HG03558 (cell line): ENCODE results near the gene GPATCH11.

Experiments
- ATAC-seq: cut with Tn5 transposase; IDR thresholded peaks from one replicate; pipeline ENCODE4 v1.9.1; 2021; ENCODE audit warnings: moderate number of reproducible peaks; ENCODE audit not compliant: unreplicated experiment; ENCODE audit errors: extremely low read depth

Gene GPATCH11

DNA sequence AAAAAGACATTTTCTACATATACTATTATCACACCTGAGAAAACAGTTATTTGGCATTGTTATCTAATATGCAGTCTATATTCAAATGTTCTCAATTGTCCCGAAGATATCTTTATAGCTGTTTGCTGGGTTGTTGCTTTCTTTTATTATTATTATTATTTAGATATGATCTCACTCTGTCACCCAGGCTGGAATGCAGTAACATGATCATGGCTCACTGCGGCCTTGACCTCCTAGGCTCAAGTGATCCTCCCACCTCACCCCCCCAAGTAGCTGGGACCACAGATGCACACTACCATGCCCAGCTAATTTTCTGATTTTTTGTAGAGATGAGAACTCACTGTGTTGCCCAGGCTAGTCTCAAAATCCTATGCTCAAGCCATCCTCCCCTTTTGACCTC lies 19.9 kb downstream of the GPATCH11 start:
- ATAC-seq: no peak

DNA sequence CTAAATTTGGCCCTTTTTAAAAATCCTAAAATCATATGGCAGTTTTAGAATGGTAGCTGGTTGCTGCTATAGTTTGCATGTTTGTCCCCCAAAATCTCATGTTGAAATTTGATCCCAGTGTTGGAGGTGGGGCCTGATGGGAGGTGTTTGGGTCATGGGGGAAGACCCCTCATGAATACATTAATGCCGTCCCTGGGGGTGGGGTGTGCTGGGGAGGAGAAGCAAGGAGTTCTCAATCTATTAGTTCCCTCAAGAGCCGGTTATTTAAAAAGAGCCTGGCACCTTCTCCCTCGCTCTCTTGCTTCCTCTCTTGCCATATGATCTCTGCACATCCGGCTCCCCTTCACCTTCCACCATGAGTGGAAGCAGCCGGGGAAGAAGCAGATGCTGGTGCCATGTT lies 20.8 kb downstream of the GPATCH11 start:
- no peak for ATAC-seq

DNA sequence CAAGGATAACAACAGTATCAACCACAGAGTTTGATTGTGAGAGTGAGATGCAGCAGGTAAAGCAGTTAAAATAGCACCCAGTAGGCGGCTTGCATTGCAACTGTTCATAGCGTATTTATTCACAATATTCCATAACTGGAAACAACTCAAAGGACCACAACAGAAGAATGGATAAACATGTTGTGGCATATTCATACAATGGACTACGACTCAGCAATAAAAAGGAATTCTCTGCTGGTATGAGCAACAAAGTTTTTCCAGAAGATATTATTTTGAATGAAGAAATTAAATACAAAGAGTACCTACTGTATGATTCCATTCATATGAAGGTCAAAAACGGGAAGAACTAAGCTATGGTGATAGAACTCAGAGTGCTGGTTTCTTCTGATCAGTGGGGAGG lies 25.2 kb downstream of the GPATCH11 start:
- no peak for ATAC-seq

DNA sequence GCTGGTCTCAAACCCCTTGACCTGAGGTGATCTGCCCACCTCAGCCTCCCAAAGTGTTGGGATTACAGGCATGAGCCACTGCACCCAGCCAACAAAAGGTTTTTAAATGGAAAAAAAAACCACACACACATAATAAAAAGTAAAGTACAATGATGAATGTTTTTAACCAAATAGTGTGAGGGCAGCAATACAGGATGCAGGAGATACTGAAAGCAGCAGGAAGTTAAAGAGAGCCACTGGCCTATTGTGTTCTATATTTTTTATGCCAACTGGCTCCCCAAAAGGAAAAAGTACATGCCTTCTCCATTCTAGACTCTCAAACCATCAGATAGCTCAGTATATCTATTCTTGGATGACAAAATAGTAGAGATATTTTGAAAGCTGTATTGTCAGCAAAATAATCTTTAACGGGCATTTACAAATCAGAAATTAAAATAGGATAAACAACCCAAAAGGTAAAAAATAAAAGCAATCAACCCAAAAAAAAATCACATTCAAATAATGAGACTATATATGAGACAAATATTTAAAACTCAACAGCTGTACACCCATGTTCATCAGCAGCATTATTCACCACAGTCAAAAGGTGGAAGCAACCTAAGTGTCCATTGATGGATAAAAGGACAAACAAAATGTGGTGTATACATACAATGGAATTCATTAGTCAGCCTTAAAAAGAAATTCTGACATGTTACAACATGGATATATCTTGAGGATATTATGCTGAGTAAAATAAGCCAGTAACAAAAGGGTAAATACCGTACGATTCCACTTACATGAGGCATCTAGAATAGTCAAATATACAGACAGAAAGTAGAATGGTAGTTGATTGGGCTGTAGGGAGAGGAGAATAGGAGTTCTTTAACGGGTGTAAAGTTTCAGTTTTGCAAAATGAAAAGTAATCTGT lies 26.2 kb downstream of the GPATCH11 start:
- no peak for ATAC-seq

DNA sequence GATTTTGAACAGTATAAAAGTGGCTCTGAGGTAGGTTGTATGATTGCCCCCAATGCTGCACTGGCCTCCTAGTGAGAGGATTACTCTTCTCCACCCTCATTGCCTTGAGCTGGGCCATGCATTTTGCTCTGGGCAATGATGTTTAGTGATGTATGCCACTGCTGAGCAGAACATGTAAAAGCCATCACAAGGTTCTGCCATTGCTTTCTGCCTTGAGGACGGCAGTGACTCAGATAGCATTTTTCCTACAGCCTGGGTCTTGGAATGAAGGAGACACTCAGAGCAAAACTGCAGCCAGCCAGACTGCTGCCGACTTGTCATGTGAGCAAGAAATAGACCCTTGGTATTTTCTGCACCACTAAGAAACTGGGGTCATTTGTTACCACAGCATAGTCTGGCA lies 27.6 kb downstream of the GPATCH11 start:
- no peak for ATAC-seq

DNA sequence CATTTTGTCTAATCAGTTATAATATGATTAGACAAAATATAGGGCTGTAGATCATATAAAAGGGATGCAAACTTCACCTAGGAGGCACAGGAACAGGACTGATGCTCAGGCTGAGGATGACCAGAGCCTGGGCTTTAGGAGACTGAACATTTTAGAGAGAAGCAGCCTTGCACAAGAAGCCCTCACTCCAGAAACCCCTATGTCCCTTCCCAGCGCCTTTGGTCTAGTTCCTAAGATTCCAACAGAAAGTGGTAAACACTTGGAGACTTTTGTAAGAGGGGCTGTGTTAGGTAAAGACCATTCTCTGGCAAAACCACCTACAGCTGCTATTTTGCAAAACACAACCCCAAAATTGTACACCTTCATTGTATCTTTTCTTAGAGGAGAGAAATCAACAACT lies 33.2 kb downstream of the GPATCH11 start:
- no peak for ATAC-seq

DNA sequence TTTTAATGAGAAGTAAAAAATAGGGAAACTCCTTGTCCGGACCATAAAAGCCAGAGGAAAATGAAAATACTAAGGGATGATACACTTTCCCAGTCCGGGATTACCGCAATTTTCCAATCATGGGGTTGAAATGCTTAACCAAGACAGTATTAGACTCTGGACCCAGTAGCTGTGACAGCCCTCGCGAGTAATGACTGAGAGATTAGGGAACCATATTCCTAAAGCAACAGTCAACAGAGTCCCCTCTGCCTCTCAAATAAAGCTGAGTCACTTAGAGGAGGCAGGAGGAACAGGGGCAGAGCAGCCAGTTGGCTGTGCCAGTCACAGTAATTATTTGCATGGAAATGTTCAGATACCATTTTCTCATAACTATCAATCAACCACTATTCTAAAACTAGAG lies 34.8 kb downstream of the GPATCH11 start:
- no peak for ATAC-seq

DNA sequence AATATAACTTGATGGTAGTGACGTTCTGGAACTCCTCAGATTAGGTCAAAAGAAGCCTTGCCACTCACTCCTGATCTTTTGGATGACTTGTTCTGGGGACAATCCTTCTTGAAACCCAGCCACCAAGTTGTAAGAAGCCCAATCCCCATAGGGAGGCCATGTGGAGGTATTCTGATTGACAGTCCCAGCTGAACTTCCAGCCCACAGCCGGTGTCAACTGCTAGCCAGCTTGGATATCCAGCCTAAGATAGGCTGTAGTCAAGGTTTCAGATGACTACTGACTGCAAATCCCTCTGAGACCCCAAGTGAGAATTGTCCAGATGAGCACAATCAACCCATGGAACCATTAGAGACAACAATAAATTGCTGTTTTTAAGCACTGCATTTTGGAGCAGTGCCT lies 41.1 kb downstream of the GPATCH11 start:
- no peak for ATAC-seq

DNA sequence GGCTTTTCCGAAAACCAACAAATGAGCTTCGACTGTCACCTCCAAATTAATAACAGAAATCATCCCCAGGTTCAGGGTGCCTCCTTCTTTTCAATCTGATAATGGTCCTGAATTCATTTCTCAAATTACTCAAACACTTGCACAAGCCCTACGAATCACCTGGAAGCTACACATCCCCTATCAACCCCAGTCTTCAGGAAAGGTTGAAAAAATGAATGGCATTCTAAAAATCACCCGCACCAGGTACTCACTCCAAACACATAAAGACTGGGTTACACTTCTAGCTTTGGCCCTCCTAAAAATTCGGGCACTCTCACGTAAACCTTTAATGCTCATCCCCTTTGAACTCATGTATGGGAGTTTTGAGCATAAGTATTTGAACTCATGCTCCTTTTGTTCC lies 48.6 kb downstream of the GPATCH11 start:
- no peak for ATAC-seq

DNA sequence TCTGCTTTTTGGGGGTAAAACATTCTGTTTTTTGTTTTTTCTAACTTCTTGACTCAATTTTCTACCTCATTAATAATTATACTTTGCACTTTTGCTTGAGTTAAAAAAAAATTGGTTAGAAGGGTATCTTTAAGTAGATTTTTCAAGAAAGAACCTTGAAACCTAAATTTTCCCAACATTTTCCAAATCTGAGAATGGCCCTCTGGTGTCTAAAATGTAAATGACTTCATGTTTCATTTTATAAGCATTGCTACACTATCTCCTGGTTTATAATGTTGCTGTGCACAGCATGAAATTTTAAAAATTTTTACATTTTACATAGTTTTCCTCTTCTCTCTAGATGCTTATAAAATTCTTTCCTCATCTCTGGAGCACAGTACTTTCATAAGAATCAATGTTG lies 58.2 kb downstream of the GPATCH11 start:
- no peak for ATAC-seq

DNA sequence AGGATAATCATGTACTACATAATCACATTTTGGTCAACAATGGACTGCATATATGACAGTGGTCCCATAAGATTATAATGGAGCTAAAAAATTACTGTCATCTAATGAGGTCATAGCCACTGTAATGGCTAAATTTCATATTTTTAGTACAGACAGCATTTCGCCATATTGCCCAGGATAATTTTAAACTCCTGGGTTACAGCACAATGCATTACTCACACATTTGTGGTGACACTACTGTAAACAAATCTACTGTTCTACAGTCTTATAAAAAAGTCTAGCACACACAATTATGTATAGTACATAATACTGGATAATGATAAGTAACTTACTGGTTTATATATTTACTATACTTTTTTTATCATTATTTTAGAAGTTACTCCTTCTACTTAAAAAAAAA lies 59.7 kb downstream of the GPATCH11 start:
- no peak for ATAC-seq

DNA sequence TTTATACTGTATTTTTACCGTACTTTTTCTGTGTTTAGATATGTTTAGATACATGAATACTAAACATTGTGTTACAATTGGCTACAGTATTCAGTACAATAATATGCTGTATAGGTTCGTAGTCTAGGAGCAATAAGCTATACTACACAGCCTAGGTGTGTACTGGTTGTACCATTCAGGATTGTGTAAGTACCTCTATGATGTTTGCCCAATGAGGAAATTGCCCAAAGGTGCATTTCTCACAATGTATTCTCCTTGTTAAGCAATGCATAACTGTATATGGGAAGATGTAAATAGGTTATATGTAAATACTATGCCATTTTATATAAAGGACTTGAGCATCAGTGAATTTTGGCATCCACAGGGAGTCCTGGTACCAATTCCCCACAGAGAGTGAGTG lies 61.7 kb downstream of the GPATCH11 start:
- ATAC-seq: no peak

DNA sequence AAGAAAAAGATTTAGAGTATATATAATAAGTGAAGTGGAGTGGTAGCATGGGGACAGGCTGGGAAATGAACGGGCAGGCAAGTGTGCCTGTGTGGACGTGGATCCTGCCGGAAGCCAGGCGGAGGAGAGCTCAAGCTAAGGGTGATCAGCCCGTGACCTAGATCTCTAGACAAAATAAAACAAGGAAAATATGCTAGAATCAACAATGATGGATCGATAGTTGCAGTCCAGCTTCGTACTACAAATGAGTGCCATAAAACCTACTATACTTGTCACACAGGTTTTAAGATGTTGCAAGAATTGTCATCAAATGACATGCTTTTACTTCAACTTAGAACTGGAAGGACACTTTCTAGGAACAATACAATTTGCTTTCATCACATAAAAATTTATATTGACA lies 64.0 kb downstream of the GPATCH11 start:
- ATAC-seq: no peak
